SKM-1 treated with dmso at 0.1 percent for 144 hours (cell line): ENCODE data around the gene ATP1A4.
A peak's percentile ranks its signal among the peaks of the same experiment; 100 is the strongest.
"Not testable (repeated sequence)": the region's sequence is repeated elsewhere in the genome, so short reads cannot be mapped to it uniquely, and the experiment has no call there.

Experiments
- DNase-seq: peaks from one replicate; lab custom pipeline; 2025; ENCODE audit not compliant: unreplicated experiment; lab: John Stamatoyannopoulos, UW

Gene ATP1A4

GRCh38 chr1:160151303-160151702 is at the start of gene ATP1A4:
Gene ATP1A4, plus strand, starts transcription at chr1:160151603. Its CDS starts 438 bp downstream, at chr1:160152041.
- DNase-seq = no peak

- no peak for DNase-seq
These were observed 49.5 kb upstream of the ATP1A4 start for GRCh38 chr1:160101717-160102522.

- DNase-seq = no peak
These were observed 47.6 kb upstream of the ATP1A4 start for GRCh38 chr1:160103658-160104408.

GRCh38 chr1:160104486-160104885 is 46.9 kb upstream of the ATP1A4 start:
- peak; percentile 67 for DNase-seq

DNA sequence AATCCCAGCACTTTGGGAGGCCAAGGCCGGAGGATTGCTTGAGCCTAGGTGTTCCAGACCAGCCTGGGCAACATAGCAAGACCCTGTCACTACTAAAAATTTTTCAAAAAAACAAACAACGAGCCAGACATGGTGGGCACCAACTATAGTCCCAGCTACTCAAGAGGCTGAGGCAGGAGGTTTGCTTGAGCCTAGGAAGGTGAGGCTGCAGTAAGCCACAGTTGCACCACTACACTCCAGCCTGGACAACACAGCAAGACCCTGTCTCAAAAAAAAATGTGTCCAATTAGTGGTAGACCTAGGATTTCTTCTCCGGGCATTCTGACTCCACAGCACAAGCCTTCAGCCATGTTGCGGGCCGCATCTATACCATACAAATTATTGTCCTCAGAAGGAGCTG is 46.2 kb upstream of the ATP1A4 start:
- DNase-seq = no peak

- DNase-seq = no peak
These were observed 43.9 kb upstream of the ATP1A4 start for GRCh38 chr1:160107512-160107911.

- peak; percentile 70 for DNase-seq
These were observed 42.3 kb upstream of the ATP1A4 start for GRCh38 chr1:160108888-160109662.

- DNase-seq = no peak
These were observed 41.7 kb upstream of the ATP1A4 start for GRCh38 chr1:160109686-160110085.

- not testable (repeated sequence) for DNase-seq
These were observed 39.9 kb upstream of the ATP1A4 start for GRCh38 chr1:160111462-160111861.

- DNase-seq = no peak
These were observed 39.0 kb upstream of the ATP1A4 start for GRCh38 chr1:160112357-160112756.

- DNase-seq = no peak
These were observed 38.0 kb upstream of the ATP1A4 start for GRCh38 chr1:160113407-160113806.

- no peak for DNase-seq
These were observed 37.3 kb upstream of the ATP1A4 start for GRCh38 chr1:160114085-160114484.

DNA sequence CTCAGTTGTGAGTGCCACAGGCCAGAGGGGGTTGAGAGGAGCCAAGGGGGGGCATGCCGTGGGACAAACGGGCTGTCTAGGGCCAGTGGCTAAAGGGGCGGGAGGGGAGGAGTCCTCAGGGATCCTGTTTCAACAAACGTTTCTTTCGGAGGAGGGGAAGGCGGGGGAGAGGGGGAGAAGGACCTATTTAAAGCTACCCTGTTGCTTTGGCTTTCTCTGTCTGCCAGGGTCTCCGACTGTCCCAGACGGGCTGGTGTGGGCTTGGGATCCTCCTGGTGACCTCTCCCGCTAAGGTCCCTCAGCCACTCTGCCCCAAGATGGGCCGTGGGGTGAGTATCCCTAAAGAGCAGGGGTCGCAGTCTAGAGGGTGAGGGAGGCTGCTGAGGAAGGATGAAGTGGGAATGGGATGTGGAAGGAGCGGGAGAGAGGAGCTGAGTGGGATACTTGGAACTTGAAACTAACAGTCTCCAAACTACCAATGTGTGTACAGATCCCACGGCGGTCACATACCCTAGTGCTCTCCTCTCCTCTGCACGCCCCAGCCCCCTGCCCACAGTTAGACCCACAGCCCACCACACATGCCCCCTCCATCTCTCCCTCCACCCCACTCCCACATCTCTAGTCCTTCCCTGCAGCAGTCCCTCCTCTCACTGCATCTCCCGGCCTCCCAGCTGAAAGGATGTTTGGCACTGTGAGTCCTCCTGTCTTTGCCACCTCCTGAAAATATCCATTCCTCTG is 35.7 kb upstream of the ATP1A4 start, which contains the start of gene ATP1A2:
TSS of gene ATP1A2 (plus strand) at position 215 of the 738 bp plus-strand sequence. CDS start at position 318, 103 bp downstream.
- DNase-seq = no peak

DNA sequence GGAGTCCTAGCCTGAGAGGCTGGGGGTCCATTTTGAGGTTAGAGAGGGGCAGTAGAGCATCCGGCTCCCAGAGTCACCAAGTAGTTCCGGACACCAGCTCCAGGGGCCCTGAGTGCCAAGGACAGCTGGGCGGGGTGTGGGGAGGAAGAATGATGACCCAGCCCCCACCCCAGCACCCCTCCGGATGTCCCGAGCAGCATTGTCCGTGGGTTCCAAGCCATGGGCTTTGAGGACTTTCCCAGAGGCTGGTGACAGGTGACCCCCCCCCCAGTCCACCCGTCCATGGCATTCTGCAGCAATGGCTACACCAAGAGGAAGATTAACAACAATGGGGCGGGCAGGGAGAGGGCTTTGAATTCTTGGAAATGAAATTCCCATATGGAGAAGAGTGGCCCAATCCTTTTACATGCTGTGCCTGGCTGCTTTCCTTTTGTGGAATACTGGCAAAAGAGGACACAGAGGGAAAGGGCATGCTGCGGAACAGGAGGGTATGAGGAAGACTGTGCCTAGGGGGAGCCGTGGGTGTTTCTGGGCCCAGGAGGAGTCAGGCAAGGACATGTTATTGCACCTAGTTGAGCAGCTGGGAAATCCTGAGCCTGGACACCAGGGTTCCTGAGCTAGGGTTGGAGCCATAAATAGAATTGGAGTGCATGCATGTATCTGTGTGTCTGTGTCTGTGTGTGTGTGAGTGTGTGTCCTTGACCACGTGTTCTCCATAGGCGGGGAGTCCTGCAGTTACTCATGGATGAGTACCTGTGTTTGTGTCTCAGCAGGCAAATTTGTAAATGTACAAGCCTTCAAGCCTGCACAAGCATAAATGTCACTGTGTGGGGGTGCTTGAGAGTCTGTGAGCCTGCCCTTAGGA is 34.9 kb upstream of the ATP1A4 start:
- DNase-seq = no peak

GRCh38 chr1:160117300-160117699 is 34.1 kb upstream of the ATP1A4 start:
- DNase-seq = no peak

- no peak for DNase-seq
These were observed 33.7 kb upstream of the ATP1A4 start for GRCh38 chr1:160117709-160118183.

DNA sequence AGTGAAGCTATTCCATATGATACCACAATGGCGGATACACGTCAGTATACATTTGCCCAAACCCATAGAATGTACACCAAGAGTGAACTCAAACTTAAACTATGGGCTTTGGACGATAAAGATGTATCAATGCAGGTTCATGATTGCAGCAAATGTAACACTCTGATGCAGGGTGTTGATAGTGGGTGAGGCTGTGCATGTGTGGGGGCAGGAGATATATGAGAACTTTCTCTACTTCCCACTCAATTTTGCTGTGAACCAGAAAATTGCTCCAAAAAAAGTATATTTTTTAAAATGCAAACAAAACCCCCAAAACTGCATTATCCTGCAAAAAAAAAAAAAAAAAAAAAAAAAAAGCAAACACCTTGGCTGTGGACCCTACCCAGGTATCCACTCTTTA is 32.5 kb upstream of the ATP1A4 start:
- DNase-seq = no peak

- DNase-seq = no peak
These were observed 30.6 kb upstream of the ATP1A4 start for GRCh38 chr1:160120797-160121196.

DNA sequence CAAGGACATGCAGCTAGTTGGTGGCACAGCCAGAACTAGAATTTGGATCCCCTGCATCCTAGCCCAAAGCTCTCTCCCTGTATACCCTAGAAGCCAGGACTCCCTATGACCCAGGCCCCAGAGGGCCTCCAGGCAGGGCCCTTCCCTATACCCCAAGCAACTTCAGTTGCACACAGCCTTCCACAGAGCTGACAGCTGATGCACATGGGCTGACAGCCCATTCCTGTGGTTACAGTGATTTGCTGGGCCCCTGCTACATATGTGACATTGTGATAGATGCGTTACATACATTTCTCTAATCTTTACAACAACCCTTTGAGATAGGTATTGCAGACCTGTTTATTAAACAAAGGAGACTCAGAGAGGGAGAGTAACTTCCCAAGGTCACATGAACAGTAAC is 30.0 kb upstream of the ATP1A4 start:
- no peak for DNase-seq
